Keratinocyte (primary cell): ENCODE data around the gene ARRDC1. TPM values are rescaled to one million over a fixed set of nuclear protein-coding genes. Genes with fewer than 3 reads are reported as not detected.
"Not testable (repeated sequence)": the region's sequence is repeated elsewhere in the genome, so short reads cannot be mapped to it uniquely, and the experiment has no call there.

Source experiments
- DNase-seq: peaks from one replicate; pipeline ENCODE4 v3.0.0-alpha.2; 2011; ENCODE audit warnings: low read depth, missing footprints, low spot score
- FAIRE-seq: peaks from 2 replicates; lab custom pipeline; 2011; peaks lifted over from hg19 to GRCh38; lab: Jason Lieb, UNC
- H2AFZ ChIP-seq: 2 replicates; pipeline ENCODE4 v1.6.0; 2012; ENCODE audit warnings: low read length, control low read depth, inconsistent platforms; ENCODE audit not compliant: control insufficient read depth
- H3K27ac ChIP-seq: 2 replicates; pipeline ENCODE4 v1.5.1; 2011; ENCODE audit warnings: low read length; ENCODE audit not compliant: control insufficient read depth, insufficient read depth
- H3K27me3 ChIP-seq: 3 replicates; pipeline ENCODE4 v1.6.0; 2011; ENCODE audit warnings: low read length; ENCODE audit not compliant: control insufficient read depth, insufficient read depth; ENCODE audit errors: extremely low read depth
- H3K36me3 ChIP-seq, 2 experiments: 2 replicates in 1 of 2; 3 replicates in 1 of 2; pipeline ENCODE4 v1.5.1; 2011; ENCODE audit warnings: low read length in 2 of 2, mild to moderate bottlenecking in 1 of 2; ENCODE audit not compliant: control insufficient read depth in 2 of 2, insufficient read depth in 2 of 2; ENCODE audit errors: extremely low read depth in 1 of 2
- H3K4me1 ChIP-seq: 3 replicates; pipeline ENCODE4 v1.5.1; 2011; ENCODE audit warnings: low read length; ENCODE audit not compliant: control insufficient read depth, insufficient read depth; ENCODE audit errors: extremely low read depth
- H3K4me2 ChIP-seq: 3 replicates; pipeline ENCODE4 v1.6.0; 2011; ENCODE audit warnings: low read depth, low read length; ENCODE audit not compliant: control insufficient read depth, insufficient read depth; ENCODE audit errors: extremely low read depth
- H3K4me3 ChIP-seq, 3 experiments: fragments of 200-600 bp in 1 of 3; sonication (generic) in 1 of 3; 2 replicates in 2 of 3; 3 replicates in 1 of 3; pipeline ENCODE4 v1.5.1; 2011 to 2016; ENCODE audit warnings: low read length in 3 of 3, mild to moderate bottlenecking in 3 of 3, control low read depth in 2 of 3, inconsistent platforms in 1 of 3, low read depth in 1 of 3, mixed read lengths in 1 of 3, mixed run types in 1 of 3, moderate library complexity in 1 of 3; ENCODE audit not compliant: control insufficient read depth in 2 of 3, insufficient read depth in 2 of 3; ENCODE audit errors: extremely low read depth in 1 of 3
- H3K79me2 ChIP-seq: 2 replicates; pipeline ENCODE4 v1.6.0; 2012; ENCODE audit warnings: low read length; ENCODE audit not compliant: control insufficient read depth, insufficient read depth
- H3K9ac ChIP-seq: 3 replicates; pipeline ENCODE4 v1.6.0; 2011; ENCODE audit warnings: low read length; ENCODE audit not compliant: control insufficient read depth, insufficient read depth; ENCODE audit errors: extremely low read depth
- H3K9me1 ChIP-seq: 3 replicates; pipeline ENCODE4 v1.6.0; 2011; ENCODE audit warnings: low read length; ENCODE audit not compliant: control insufficient read depth, insufficient read depth; ENCODE audit errors: extremely low read depth
- H3K9me3 ChIP-seq: 2 replicates; pipeline ENCODE4 v1.5.1; 2012; ENCODE audit warnings: low read depth, low read length; ENCODE audit not compliant: control insufficient read depth
- H4K20me1 ChIP-seq: 3 replicates; pipeline ENCODE4 v1.6.0; 2011; ENCODE audit warnings: low read length; ENCODE audit not compliant: control insufficient read depth, insufficient read depth; ENCODE audit errors: extremely low read depth
- CTCF ChIP-seq, 3 experiments: IDR thresholded peaks in 1 of 3; conservative IDR thresholded peaks in 1 of 3; optimal IDR thresholded peaks in 1 of 3; 2 replicates in 2 of 3; 3 replicates in 1 of 3; pipeline versions ENCODE3 to v1.5.1; 2011; ENCODE audit warnings: low read length in 3 of 3, mild to moderate bottlenecking in 3 of 3, moderate library complexity in 2 of 3, control low read depth in 1 of 3, inconsistent platforms in 1 of 3; ENCODE audit not compliant: insufficient read depth in 2 of 3; ENCODE audit errors: extremely low read depth in 1 of 3
- EZH2 ChIP-seq: IDR thresholded peaks from one replicate; pipeline ENCODE4 v1.6.1; 2012; ENCODE audit warnings: inconsistent platforms, mild to moderate bottlenecking, low read length, moderate library complexity
- dilution Hi-C: fragments of 300-500 bp; cut with MboI; formaldehyde crosslinking; loops from one replicate; pipeline ENCODE4 v1.7.0; 2020; ENCODE audit warnings: low sequenced_read_pairs; ENCODE audit not compliant: extremely low pct_ligation_motif_present
- polyA plus RNA-seq, 5 experiments: library from polyadenylated mRNA; depleted of rRNA in 3 of 5; stranded (reverse) in 3 of 5; stranded (forward) in 1 of 5; unstranded in 1 of 5; fragments of >200 nt; gene quantifications; 1 replicate in 1 of 5; 2 replicates in 3 of 5; 3 replicates in 1 of 5; pipeline versions ENCODE4 v1.2.1 to v1.2.3, GENCODE V29; 2011 to 2012; ENCODE audit warnings: missing spikeins in 2 of 5, low read depth in 1 of 5, low replicate concordance in 1 of 5

Gene ARRDC1
- polyA plus RNA-seq, 1 donor (not counting 4 experiments of a cell fraction or from before 2014, with no cell fraction given) = 94.7 TPM

DNA sequence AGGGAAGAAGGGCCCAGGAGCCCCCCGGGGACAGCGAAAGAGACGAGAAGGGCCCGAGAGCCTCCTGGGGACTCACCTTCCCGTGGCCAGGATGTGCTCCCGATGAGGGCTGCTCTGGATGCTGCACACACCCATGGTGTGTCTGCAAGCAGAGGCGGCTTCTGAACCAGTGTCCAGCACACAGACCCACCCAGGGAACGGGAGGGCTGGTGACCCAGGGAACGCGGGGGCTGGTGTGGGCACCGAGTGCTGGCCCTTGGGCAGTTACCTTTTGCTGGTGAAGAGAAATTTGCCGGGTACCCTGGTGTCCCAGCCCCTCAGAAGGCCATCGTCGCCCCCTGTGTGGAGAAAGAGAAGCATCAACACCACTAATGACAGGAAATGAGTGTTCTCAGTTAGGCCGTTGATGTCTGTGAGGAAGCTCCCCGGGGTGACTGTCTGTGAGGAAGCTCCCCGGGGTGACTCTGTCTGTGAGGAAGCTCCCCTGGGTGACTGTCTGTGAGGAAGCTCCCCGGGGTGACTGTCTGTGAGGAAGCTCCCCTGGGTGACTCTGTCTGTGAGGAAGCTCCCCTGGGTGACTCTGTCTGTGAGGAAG is 40.6 kb upstream of the ARRDC1 start:
- no peaks in the 10 kb centered on the region for H3K9me3 ChIP-seq
- peaks cover 6% of the 10 kb centered on the region for H3K79me2 ChIP-seq
- H2AFZ ChIP-seq = no peak overlapping the region
- H3K4me1 ChIP-seq = no peaks in the 10 kb centered on the region
- DNase-seq (no peak), FAIRE-seq (no peak)
- no peaks in the 10 kb centered on the region for H3K27me3 ChIP-seq
- no peak overlapping the region for H3K9ac ChIP-seq
- H3K27ac ChIP-seq = no peak overlapping the region
- no peak overlapping the region for H3K4me3 ChIP-seq
- no peaks in the 10 kb centered on the region for H3K9me1 ChIP-seq
- H3K36me3 ChIP-seq = peaks cover 22 to 25% of the 10 kb centered on the region in 2 experiments
- no peak for TF ChIP-seq CTCF (optimal IDR thresholded peaks at IDR 0.05 in 1 of 3, IDR thresholded peaks at IDR 0.05 in 1 of 3, conservative IDR thresholded peaks at IDR 0.05 in 1 of 3; ENCODE audit: extremely low read depth in 1 of 3, insufficient read depth in 2 of 3, low read length in 3 of 3)
- no peak for TF ChIP-seq EZH2
- H4K20me1 ChIP-seq = no peaks in the 10 kb centered on the region
- dilution Hi-C loops = no loop called here
- H3K4me2 ChIP-seq = no peak overlapping the region

GRCh38 chr9:137568445-137568844 is 37.0 kb upstream of the ARRDC1 start:
- H3K4me3 ChIP-seq, H4K20me1 ChIP-seq, H3K27ac ChIP-seq, H3K4me1 ChIP-seq, FAIRE-seq, dilution Hi-C loops, H3K4me2 ChIP-seq, H3K9me1 ChIP-seq, H3K27me3 ChIP-seq, H2AFZ ChIP-seq, DNase-seq, H3K9me3 ChIP-seq, H3K9ac ChIP-seq: not testable (repeated sequence)
- H3K36me3 ChIP-seq = peaks cover 31 to 34% of the 10 kb centered on the region in 2 experiments
- H3K79me2 ChIP-seq = peaks cover 17% of the 10 kb centered on the region
